GM23338 (cell line): ENCODE results near the gene CTNNA2. TPM values are rescaled to one million over a fixed set of nuclear protein-coding genes. Genes with fewer than 3 reads are reported as not detected.

Source experiments
- ATAC-seq: fragments of 200-7000 bp; cut with Tn5 transposase; 3 replicates; pipeline ENCODE4 v1.9.1; 2020
- DNase-seq: peaks from one replicate; pipeline ENCODE4 v3.0.0-alpha.2; 2015; ENCODE audit warnings: low spot score
- H2AFZ ChIP-seq: fragments of 200-600 bp; sonication (generic); 2 replicates; pipeline ENCODE4 v1.8.0; 2016; ENCODE audit warnings: antibody characterized with exemption, mild to moderate bottlenecking, moderate library complexity
- H3F3A ChIP-seq: fragments of 200-600 bp; sonication (generic); replicated peaks from 2 replicates; pipeline ENCODE4 v1.8.0; 2017; ENCODE audit warnings: antibody characterized with exemption, mixed run types, low read depth
- H3K27ac ChIP-seq: fragments of 200-600 bp; sonication (generic); 2 replicates; pipeline ENCODE4 v1.6.1; 2016; ENCODE audit warnings: low read depth
- H3K27me3 ChIP-seq: fragments of 200-600 bp; sonication (generic); 2 replicates; pipeline ENCODE4 v1.8.0; 2016; ENCODE audit warnings: mild to moderate bottlenecking, mixed run types, moderate library complexity; ENCODE audit not compliant: insufficient read depth
- H3K36me3 ChIP-seq: fragments of 200-600 bp; sonication (generic); 2 replicates; pipeline ENCODE4 v1.8.0; 2016; ENCODE audit warnings: mild to moderate bottlenecking; ENCODE audit not compliant: insufficient read depth
- H3K4me1 ChIP-seq: fragments of 200-600 bp; sonication (generic); 2 replicates; pipeline ENCODE4 v1.8.0; 2016; ENCODE audit warnings: mild to moderate bottlenecking, moderate library complexity; ENCODE audit not compliant: insufficient read depth
- H3K4me2 ChIP-seq: fragments of 200-600 bp; sonication (generic); 2 replicates; pipeline ENCODE4 v1.7.1; 2017; ENCODE audit warnings: mixed run types
- H3K4me3 ChIP-seq: fragments of 200-600 bp; sonication (generic); 2 replicates; pipeline ENCODE4 v1.6.1; 2016; ENCODE audit warnings: mixed run types
- H3K79me2 ChIP-seq: fragments of 200-600 bp; sonication (generic); replicated peaks from 2 replicates; pipeline ENCODE4 v1.8.0; 2017; ENCODE audit warnings: mild to moderate bottlenecking; ENCODE audit not compliant: insufficient read depth
- H3K9me2 ChIP-seq: fragments of 200-600 bp; sonication (generic); 2 replicates; pipeline ENCODE4 v1.8.0; 2017; ENCODE audit not compliant: insufficient read depth
- H4K20me1 ChIP-seq: fragments of 200-600 bp; sonication (generic); replicated peaks from 2 replicates; pipeline ENCODE4 v1.8.0; 2017; ENCODE audit warnings: mild to moderate bottlenecking; ENCODE audit not compliant: insufficient read depth
- H3K27ac Mint-ChIP-seq: 2 replicates; pipeline ENCODE4 v1.8.0; 2020; ENCODE audit warnings: inconsistent platforms, mild to moderate bottlenecking, moderate library complexity, mixed read lengths
- H3K27me3 Mint-ChIP-seq: 3 replicates; pipeline ENCODE4 v1.8.0; 2022; ENCODE audit warnings: low read depth, mild to moderate bottlenecking, moderate library complexity, mixed read lengths, inconsistent platforms; ENCODE audit not compliant: insufficient read depth, poor library complexity
- H3K36me3 Mint-ChIP-seq: 3 replicates; pipeline ENCODE4 v1.8.0; 2021; ENCODE audit warnings: low read depth, mild to moderate bottlenecking, inconsistent platforms, moderate library complexity, mixed read lengths
- H3K4me1 Mint-ChIP-seq: 3 replicates; pipeline ENCODE4 v1.8.0; 2020; ENCODE audit warnings: mild to moderate bottlenecking, inconsistent platforms, mixed read lengths
- H3K4me3 Mint-ChIP-seq: 3 replicates; pipeline ENCODE4 v1.8.0; 2021; ENCODE audit warnings: moderate library complexity, mild to moderate bottlenecking, inconsistent platforms, mixed read lengths
- H3K9me3 Mint-ChIP-seq: 3 replicates; pipeline ENCODE4 v1.8.0; 2020; ENCODE audit warnings: moderate library complexity, mild to moderate bottlenecking, inconsistent platforms, mixed read lengths
- CREB1 ChIP-seq: fragments of 250-450 bp; sonication (Bioruptor Pico); IDR thresholded peaks from 2 replicates; pipeline ENCODE4 v1.5.0; 2020; ENCODE audit warnings: low read depth, mild to moderate bottlenecking, moderate library complexity
- CTCF ChIP-seq, 2 experiments: fragments of 200-600 bp in 1 of 2; sonication (generic) in 1 of 2; conservative IDR thresholded peaks; 2 replicates each; pipeline versions ENCODE4 v1.5.1 to v1.6.1; 2016 to 2017; ENCODE audit warnings: antibody characterized with exemption in 2 of 2, low read depth in 2 of 2, mild to moderate bottlenecking in 2 of 2, moderate library complexity in 1 of 2
- ETS1 ChIP-seq: IDR thresholded peaks from 2 replicates; pipeline ENCODE4 v1.6.1; 2016; ENCODE audit warnings: antibody characterized with exemption
- EZH2 ChIP-seq: fragments of 200-600 bp; sonication (generic); IDR thresholded peaks from one replicate; pipeline ENCODE4 v1.8.0; 2017; ENCODE audit warnings: antibody characterized with exemption, mild to moderate bottlenecking, low read depth; ENCODE audit not compliant: unreplicated experiment
- EZH2phosphoT487 ChIP-seq: fragments of 200-600 bp; sonication (generic); IDR thresholded peaks from one replicate; pipeline ENCODE4 v1.8.1; 2018; ENCODE audit warnings: antibody characterized with exemption; ENCODE audit not compliant: unreplicated experiment
- NANOG ChIP-seq: IDR thresholded peaks from 2 replicates; pipeline ENCODE4 v1.6.1; 2016; ENCODE audit warnings: antibody characterized with exemption, borderline replicate concordance
- POLR2AphosphoS5 ChIP-seq: IDR thresholded peaks from 2 replicates; pipeline ENCODE4 v1.6.1; 2016; ENCODE audit warnings: antibody characterized with exemption, low read depth
- STAT1 ChIP-seq: IDR thresholded peaks from one replicate; pipeline ENCODE4 v1.6.1; 2016; ENCODE audit warnings: antibody characterized with exemption; ENCODE audit not compliant: unreplicated experiment
- ZNF114 ChIP-seq: fragments of 250-450 bp; sonication (Bioruptor Pico); IDR thresholded peaks from 2 replicates; pipeline ENCODE4 v1.5.0; 2020; ENCODE audit warnings: mild to moderate bottlenecking, moderate library complexity
- ZNF331 ChIP-seq: fragments of 250-450 bp; sonication (Bioruptor Pico); IDR thresholded peaks from 2 replicates; pipeline ENCODE4 v1.5.0; 2020; ENCODE audit warnings: low read depth, mild to moderate bottlenecking, moderate library complexity
- ZNF462 ChIP-seq: fragments of 250-450 bp; sonication (Bioruptor Pico); IDR thresholded peaks from 2 replicates; pipeline ENCODE4 v1.5.0; 2020; ENCODE audit warnings: mild to moderate bottlenecking, moderate library complexity
- polyA plus RNA-seq: library from polyadenylated mRNA; unstranded; fragments of >200 nt; fragmentation: Nextera tagmentation; extraction: Ambion mirVana; gene quantifications from 2 replicates; pipeline ENCODE4 v1.2.1, GENCODE V29; 2016
- total RNA-seq: library from RNA; depleted of rRNA; stranded (reverse); fragments of >200 nt; shearing (Covaris generic); gene quantifications from 2 replicates; pipeline ENCODE4 v1.2.3, GENCODE V29; 2014

The CTNNA2 gene
- total and polyA plus RNA-seq, 2 experiments from 2014 or later, result 6.4 to 15.6 TPM

GRCh38 chr2:79935046-79935732, 422.3 kb downstream of the CTNNA2 start (continued):
- TF ChIP-seq NANOG (no peak), EZH2 (no peak), CTCF (conservative IDR thresholded peaks at IDR 0.05; ENCODE audit: low read depth in 2 of 2) (no peak), CREB1 (CRISPR knock-in tag) (no peak), POLR2AphosphoS5 (no peak), ZNF331 (no peak), ETS1 (no peak), ZNF114 (CRISPR knock-in tag) (no peak), EZH2phosphoT487 (no peak), STAT1 (no peak)

- Mint-ChIP-seq H3K9me3 (no peaks in the 10 kb centered on the region), H3K27ac (peak overlapping the region; percentile 99), H3K27me3 (peaks cover 5% of the 10 kb centered on the region), H3K4me1 (peaks cover 13% of the 10 kb centered on the region), H3K4me3 (peak overlapping the region; percentile 52), H3K36me3 (no peaks in the 10 kb centered on the region)
- Histone ChIP-seq H3F3A (no peaks in the 10 kb centered on the region), H3K36me3 (no peaks in the 10 kb centered on the region), H4K20me1 (no peaks in the 10 kb centered on the region), H2AFZ (no peak overlapping the region), H3K4me1 (no peaks in the 10 kb centered on the region), H3K4me2 (0 out of 2 replicates have a peak overlapping the region, but pooled peaks have one; percentile 10), H3K9me2 (no peaks in the 10 kb centered on the region), H3K27ac (no peak overlapping the region), H3K79me2 (no peaks in the 10 kb centered on the region), H3K4me3 (peak overlapping the region; percentile 1; the same call in 1 of the 2 replicates), H3K27me3 (no peaks in the 10 kb centered on the region)
- peak; percentile 99 for ATAC-seq
- DNase-seq, result peak; percentile 92
- TF ChIP-seq CTCF (conservative IDR thresholded peaks at IDR 0.05; ENCODE audit: low read depth in 2 of 2) (peak; percentile 88 to 90), ZNF462 (CRISPR knock-in tag) (no peak), EZH2 (no peak)
Observed at GRCh38 chr2:79935771-79936657, 423.2 kb downstream of the CTNNA2 start.
